AG09309 (cell line): ENCODE results near the gene AKT2.

Experiments used
- DNase-seq: peaks from one replicate; pipeline ENCODE4 v3.0.0-alpha.2; 2010; ENCODE audit warnings: low read depth
- H3K4me3 ChIP-seq: 2 replicates; pipeline ENCODE4 v1.5.1; 2011; ENCODE audit warnings: mild to moderate bottlenecking, low read depth, low read length, moderate library complexity; ENCODE audit not compliant: control insufficient read depth
- CTCF ChIP-seq: IDR thresholded peaks from 2 replicates; pipeline ENCODE4 v1.5.1; 2011; ENCODE audit warnings: mild to moderate bottlenecking, low read depth, low read length, inconsistent platforms; ENCODE audit not compliant: insufficient read depth, control insufficient read depth; ENCODE audit errors: missing control alignments

Gene AKT2

GRCh38 chr19:40229926-40230417 lies 55.2 kb downstream of the AKT2 start:
- DNase-seq = no peak
- no peak overlapping the region for H3K4me3 ChIP-seq
- no peak for TF ChIP-seq CTCF

GRCh38 chr19:40229484-40229883 lies 55.7 kb downstream of the AKT2 start:
- no peak for DNase-seq
- no peak overlapping the region for H3K4me3 ChIP-seq
- no peak for TF ChIP-seq CTCF

DNA sequence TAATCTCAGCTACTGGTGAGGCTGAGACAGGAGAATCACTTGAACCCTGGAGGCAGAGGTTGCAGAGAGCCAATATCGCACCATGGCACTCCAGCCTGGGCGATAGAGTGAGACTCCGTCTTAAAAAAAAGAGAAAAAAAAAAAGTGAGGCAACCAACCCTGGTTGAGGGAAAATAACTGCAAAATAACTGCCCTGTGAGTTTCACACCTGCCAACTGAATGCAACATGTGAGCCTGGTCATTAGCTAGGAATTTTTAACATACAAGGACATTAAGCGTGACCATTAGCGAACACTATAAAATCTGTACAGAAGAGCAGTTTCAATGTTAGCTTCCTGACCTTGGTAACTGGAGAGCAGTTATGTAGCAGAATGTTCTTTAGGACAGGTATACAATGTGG lies 56.3 kb downstream of the AKT2 start:
- DNase-seq = no peak
- no peak for TF ChIP-seq CTCF

GRCh38 chr19:40228346-40228745 lies 56.8 kb downstream of the AKT2 start:
- DNase-seq = no peak
- H3K4me3 ChIP-seq = no peak overlapping the region
- no peak for TF ChIP-seq CTCF

More for the DNA sequence above, 56.3 kb downstream of the AKT2 start:
- H3K4me3 ChIP-seq = no peak overlapping the region

- DNase-seq = no peak
- peak; percentile 10 for TF ChIP-seq CTCF
- peak overlapping the region; percentile 33 for H3K4me3 ChIP-seq
These were observed 59.5 kb downstream of the AKT2 start for GRCh38 chr19:40225440-40226305.

- DNase-seq = no peak
- TF ChIP-seq CTCF = no peak
- no peak overlapping the region for H3K4me3 ChIP-seq
These were observed 60.6 kb downstream of the AKT2 start for GRCh38 chr19:40224342-40225150.
